Stomach (tissue), 9 donors: Measurements from ENCODE around the gene NINL. TPM values are rescaled to one million over a fixed set of nuclear protein-coding genes. Genes with fewer than 3 reads are reported as not detected.
A peak's percentile ranks its signal among the peaks of the same experiment; 100 is the strongest.

Experiments
- DNase-seq, 2 donors: peaks; one replicate each; pipeline versions ENCODE4 v3.0.0 to v3.0.0-alpha.2; 2013 to 2019
- H3K27ac ChIP-seq, 5 donors: fragments of 200-600 bp in 4 of 5; sonication (generic) in 4 of 5; one replicate each; pipeline ENCODE4 v1.5.1; 2013 to 2019; ENCODE audit warnings: mild to moderate bottlenecking in 1 of 5, moderate library complexity in 1 of 5
- H3K27me3 ChIP-seq, 3 donors: fragments of 200-600 bp; sonication (generic); one replicate each; pipeline ENCODE4 v1.5.1; 2017 to 2019; ENCODE audit warnings: mixed run types in 1 of 3
- H3K36me3 ChIP-seq, 4 donors: fragments of 200-600 bp; sonication (generic); 1 replicate in 3 of 4; 2 replicates in 1 of 4; pipeline ENCODE4 v1.5.1; 2016 to 2019
- H3K4me1 ChIP-seq, 4 donors: fragments of 200-600 bp; sonication (generic); one replicate each; pipeline ENCODE4 v1.5.1; 2016 to 2019
- H3K4me3 ChIP-seq, 4 donors: fragments of 200-600 bp; sonication (generic) in 3 of 4; one replicate each; pipeline ENCODE4 v1.5.1; 2016 to 2019; ENCODE audit warnings: mild to moderate bottlenecking in 1 of 4
- H3K9me3 ChIP-seq, 4 donors: fragments of 200-600 bp; sonication (generic); one replicate each; pipeline ENCODE4 v1.5.1; 2016 to 2019
- CTCF ChIP-seq, 7 experiments: fragments of 450-650 bp in 4 of 7; fragments of 200-600 bp in 3 of 7; sonication (generic) in 3 of 7; IDR thresholded peaks; one replicate each; pipeline ENCODE4 v1.5.1; 2016 to 2019; ENCODE audit warnings: antibody characterized with exemption in 7 of 7, control low read depth in 2 of 7, mild to moderate bottlenecking in 1 of 7
- EP300 ChIP-seq: sonication (generic); formaldehyde crosslinking; IDR thresholded peaks from one replicate; pipeline ENCODE4 v1.6.1; 2017; ENCODE audit warnings: antibody characterized with exemption
- POLR2A ChIP-seq, 4 donors: fragments of 450-650 bp; IDR thresholded peaks; one replicate each; pipeline ENCODE4 v1.6.1; 2016; ENCODE audit warnings: antibody characterized with exemption in 4 of 4, control low read depth in 2 of 4, mild to moderate bottlenecking in 1 of 4, moderate library complexity in 1 of 4
- POLR2AphosphoS5 ChIP-seq, 3 donors: sonication (generic); formaldehyde crosslinking; IDR thresholded peaks; one replicate each; pipeline ENCODE4 v1.6.1; 2016; ENCODE audit warnings: antibody characterized with exemption in 3 of 3
- WGBS, 5 donors: extraction: QIAGEN DNeasy Blood & Tissue Kit in 3 of 5; methylation state at CpG; one replicate each; pipeline versions ENCODE4 v1.1.5 to v1.1.7; 2013 to 2018; 5-methylcytosine and 5-hydroxymethylcytosine counted together
- intact Hi-C: fragments of 100-400 bp; cut with DNase I; formaldehyde crosslinking; loops from one replicate; pipeline ENCODE4 v1.15.1; 2023; ENCODE audit warnings: low total_unique reads
- polyA plus RNA-seq, 3 donors: library from polyadenylated mRNA; stranded (reverse); fragments of 200-250 nt; gene quantifications; one replicate each; pipeline ENCODE4 v1.2.3, GENCODE V29; 2013
- total RNA-seq, 5 donors: library from RNA; depleted of rRNA; stranded (reverse); fragments of >200 nt; gene quantifications; one replicate each; pipeline versions ENCODE4 v1.1.0 to v1.2.3, GENCODE V29; 2014 to 2016
- donor health status: healthy with polysubstance abuse.
- donor health status: Bipolar disorder and iron deficiency.
- donor health status: healthy.

Gene NINL
- total and polyA plus RNA-seq, 8 donors = 3.1 to 34.8 (median 11.5) TPM

- no peaks in the 10 kb centered on the region for H3K9me3 ChIP-seq
- no peaks in the 10 kb centered on the region for H3K27me3 ChIP-seq
- peak in 1 of 3 donors; percentile 8 for TF ChIP-seq POLR2AphosphoS5 (IDR thresholded peaks at IDR 0.05)
- no peak for TF ChIP-seq POLR2A (IDR thresholded peaks at IDR 0.05)
- peak overlapping the region in 4 of 5 donors; percentile 32 to 58 (median 52) for H3K27ac ChIP-seq
- H3K4me3 ChIP-seq = no peak overlapping the region
- peak; percentile 37 to 66 for DNase-seq
- 18 to 41% (median 35%) methylated on average over 2 of the region's 2 CpGs for WGBS, 5 donors
- no peaks in the 10 kb centered on the region for H3K36me3 ChIP-seq
- peaks cover 0 to 24% (median 3%) of the 10 kb centered on the region in 4 donors for H3K4me1 ChIP-seq
- intact Hi-C loops = no loop called here
Observed at GRCh38 chr20:25571240-25571639, 14.1 kb downstream of the NINL start.

GRCh38 chr20:25570148-25570530 is 15.2 kb downstream of the NINL start:
- no peak for TF ChIP-seq POLR2AphosphoS5 (IDR thresholded peaks at IDR 0.05)
- TF ChIP-seq EP300 = no peak
- TF ChIP-seq POLR2A (IDR thresholded peaks at IDR 0.05) = no peak
- TF ChIP-seq CTCF (IDR thresholded peaks at IDR 0.05) = no peak
- H3K4me1 ChIP-seq = peaks cover 0 to 30% (median 5%) of the 10 kb centered on the region in 4 donors
- no peak overlapping the region for H3K27ac ChIP-seq
- intact Hi-C loops = no loop called here
- no peak overlapping the region for H3K4me3 ChIP-seq
- no peaks in the 10 kb centered on the region for H3K36me3 ChIP-seq
- no peaks in the 10 kb centered on the region for H3K27me3 ChIP-seq
- DNase-seq = no peak
- 89 to 99% (median 97%) methylated on average over 7 of the region's 7 CpGs for WGBS, 5 donors
- no peaks in the 10 kb centered on the region for H3K9me3 ChIP-seq

- peaks cover 0 to 24% (median 5%) of the 10 kb centered on the region in 4 donors for H3K4me1 ChIP-seq
- TF ChIP-seq POLR2A (IDR thresholded peaks at IDR 0.05) (no peak), CTCF (IDR thresholded peaks at IDR 0.05) (no peak), EP300 (no peak), POLR2AphosphoS5 (IDR thresholded peaks at IDR 0.05) (no peak)
- DNase-seq = no peak
- intact Hi-C loops = no loop called here
- H3K27me3 ChIP-seq = no peaks in the 10 kb centered on the region
- whole genome bisulfite sequencing, 5 donors = 87 to 94% (median 88%) methylated on average over 2 of the region's 2 CpGs
- no peaks in the 10 kb centered on the region for H3K36me3 ChIP-seq
- H3K4me3 ChIP-seq = no peak overlapping the region
- no peaks in the 10 kb centered on the region for H3K9me3 ChIP-seq
- H3K27ac ChIP-seq = no peak overlapping the region
Observed at GRCh38 chr20:25567286-25567685, 18.0 kb downstream of the NINL start.

GRCh38 chr20:25566821-25567220 is 18.5 kb downstream of the NINL start:
- Histone ChIP-seq H3K36me3 (no peaks in the 10 kb centered on the region), H3K4me1 (peaks cover 0 to 20% (median 4%) of the 10 kb centered on the region in 4 donors), H3K9me3 (no peaks in the 10 kb centered on the region), H3K27ac (no peak overlapping the region), H3K27me3 (no peaks in the 10 kb centered on the region), H3K4me3 (no peak overlapping the region)
- 86 to 96% (median 93%) methylated on average over 2 of the region's 2 CpGs for WGBS, 5 donors
- intact Hi-C loops = no loop called here
- no peak for TF ChIP-seq POLR2AphosphoS5 (IDR thresholded peaks at IDR 0.05)
- no peak for TF ChIP-seq POLR2A (IDR thresholded peaks at IDR 0.05)
- no peak for TF ChIP-seq CTCF (IDR thresholded peaks at IDR 0.05)
- TF ChIP-seq EP300 = no peak
- DNase-seq = no peak

- Histone ChIP-seq H3K9me3 (no peaks in the 10 kb centered on the region), H3K36me3 (no peaks in the 10 kb centered on the region), H3K27me3 (no peaks in the 10 kb centered on the region), H3K4me1 (peaks cover 0 to 8% (median 2%) of the 10 kb centered on the region in 4 donors), H3K4me3 (no peak overlapping the region), H3K27ac (no peak overlapping the region)
- intact Hi-C loops = no loop called here
- WGBS, 5 donors = 81 to 89% (median 86%) methylated on average over 6 of the region's 6 CpGs
- DNase-seq = no peak
- TF ChIP-seq POLR2A (IDR thresholded peaks at IDR 0.05) = no peak
- no peak for TF ChIP-seq EP300
- TF ChIP-seq CTCF (IDR thresholded peaks at IDR 0.05) = no peak
- no peak for TF ChIP-seq POLR2AphosphoS5 (IDR thresholded peaks at IDR 0.05)
Observed at GRCh38 chr20:25565578-25566157, 19.7 kb downstream of the NINL start.
